ENCODE data around the gene QARS1. TPM values are rescaled to one million over a fixed set of nuclear protein-coding genes. Genes with fewer than 3 reads are reported as not detected.

The QARS1 gene
- polyA plus RNA-seq, 4 donors: 209 to 332 (median 291) TPM

DNA sequence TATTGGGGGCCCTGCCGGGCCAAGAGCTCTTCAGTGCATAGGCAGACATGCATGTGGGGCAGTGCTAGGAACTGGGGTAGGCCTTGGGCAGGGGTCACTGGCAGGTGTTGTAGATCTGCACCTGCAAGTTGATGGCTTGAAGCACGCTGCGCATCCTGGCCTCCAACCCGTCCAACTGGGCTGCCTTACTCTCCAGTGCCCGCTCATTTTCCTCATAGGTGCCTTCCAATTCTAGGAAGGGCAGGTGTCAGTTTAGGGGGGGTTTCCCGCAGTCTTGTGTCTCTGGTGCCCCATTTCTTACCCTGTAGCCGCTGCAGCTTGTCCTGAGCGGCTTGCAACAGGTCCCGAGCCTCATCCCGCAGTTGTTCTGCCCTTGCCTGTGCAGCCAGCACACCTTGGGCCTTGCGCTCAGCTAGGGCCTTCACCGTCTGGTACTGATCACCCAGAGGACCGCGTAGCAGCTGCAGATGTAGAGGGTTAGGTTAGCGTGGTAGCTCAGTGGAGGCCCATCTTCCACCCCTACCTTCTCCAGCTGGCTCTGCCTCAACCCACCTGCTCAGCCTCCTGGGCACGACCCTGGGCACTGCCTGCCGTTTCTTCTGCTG is 16.7 kb upstream of the QARS1 start:
- DNase-seq (ENCODE audit: low read depth in 4 of 4, low spot score in 3 of 4): no peak

GRCh38 chr3:49120438-49121131 is 16.0 kb upstream of the QARS1 start, which contains the start of gene USP19:
TSS of gene USP19 (minus strand) at chr3:49120823. CDS start at chr3:49119145, 1,678 bp downstream.
- DNase-seq (ENCODE audit: low read depth in 4 of 4, low spot score in 3 of 4): peak; percentile 77 to 84 (median 83)

- no peak for DNase-seq (ENCODE audit: low read depth in 4 of 4, low spot score in 3 of 4)
Observed at GRCh38 chr3:49120096-49120437, 15.5 kb upstream of the QARS1 start.

GRCh38 chr3:49119439-49119838 is 14.9 kb upstream of the QARS1 start:
- no peak for DNase-seq (ENCODE audit: low read depth in 4 of 4, low spot score in 3 of 4)

DNA sequence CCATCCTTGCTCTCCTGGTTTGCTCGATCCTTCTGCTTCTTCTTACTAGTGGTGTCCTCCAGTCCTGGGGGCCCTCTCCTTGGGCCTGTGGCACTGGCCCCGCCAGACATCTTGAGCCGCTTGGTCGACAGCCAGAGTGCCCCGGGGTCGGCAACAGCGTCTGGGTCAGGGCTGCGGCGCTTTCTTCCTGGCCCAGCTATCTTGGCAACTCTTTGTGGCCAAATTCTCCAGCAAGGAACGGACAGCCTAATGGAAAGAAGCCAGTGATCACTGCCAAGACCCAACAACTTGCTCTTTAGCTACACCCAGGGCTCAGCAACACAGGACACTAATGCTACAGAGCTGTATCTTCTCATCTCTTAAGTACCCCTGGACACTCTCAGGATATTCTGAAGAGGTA is 14.5 kb upstream of the QARS1 start:
- DNase-seq (ENCODE audit: low read depth in 4 of 4, low spot score in 3 of 4): no peak

GRCh38 chr3:49112262-49112661 is 7.7 kb upstream of the QARS1 start:
- DNase-seq (ENCODE audit: low read depth in 4 of 4, low spot score in 3 of 4): no peak

DNA sequence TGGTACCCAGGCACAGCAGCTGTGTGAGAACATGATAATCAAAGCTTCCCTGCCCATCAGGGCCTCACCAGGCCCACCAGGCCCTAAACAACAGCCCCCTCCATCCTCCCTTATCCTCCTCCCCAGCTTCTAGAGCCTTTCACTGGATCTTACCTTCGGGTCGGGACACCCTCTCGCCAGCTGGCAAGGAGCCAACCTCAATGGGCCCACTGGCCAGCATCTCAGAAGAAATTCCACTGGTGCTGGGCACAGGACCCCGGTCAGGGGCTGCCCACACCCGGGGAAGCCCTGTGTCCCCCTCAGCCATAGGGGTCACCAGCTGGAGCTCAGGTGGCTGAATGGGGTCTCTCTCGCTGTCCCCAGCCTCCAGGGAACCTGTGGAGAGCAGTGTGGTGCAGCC is 6.8 kb upstream of the QARS1 start:
- no peak for DNase-seq (ENCODE audit: low read depth in 4 of 4, low spot score in 3 of 4)

- no peak for DNase-seq (ENCODE audit: low read depth in 4 of 4, low spot score in 3 of 4)
Observed at GRCh38 chr3:49110780-49111179, 6.2 kb upstream of the QARS1 start.

GRCh38 chr3:49108346-49108745 is 3.8 kb upstream of the QARS1 start:
- DNase-seq (ENCODE audit: low read depth in 4 of 4, low spot score in 3 of 4): no peak

DNA sequence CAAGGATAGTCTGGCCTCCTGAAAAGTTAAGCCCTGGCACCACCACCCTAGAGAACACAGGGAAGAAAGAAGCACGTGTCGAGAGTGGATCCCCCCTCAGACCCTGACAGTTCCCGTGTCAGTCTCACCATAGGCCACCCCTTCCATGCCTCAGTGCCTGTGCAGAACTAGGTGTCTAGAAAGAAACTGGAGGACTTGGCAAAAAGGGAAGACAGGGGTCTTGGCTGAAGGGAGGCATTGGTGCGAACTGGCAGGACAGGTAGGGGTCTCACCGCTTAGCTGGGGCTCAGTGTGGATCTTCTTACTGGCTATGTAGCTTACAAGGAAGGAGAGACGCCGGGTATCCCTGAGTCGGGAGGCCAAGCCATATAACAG is 518 bp downstream of the QARS1 start:
- DNase-seq (ENCODE audit: low read depth in 4 of 4, low spot score in 3 of 4): no peak

DNA sequence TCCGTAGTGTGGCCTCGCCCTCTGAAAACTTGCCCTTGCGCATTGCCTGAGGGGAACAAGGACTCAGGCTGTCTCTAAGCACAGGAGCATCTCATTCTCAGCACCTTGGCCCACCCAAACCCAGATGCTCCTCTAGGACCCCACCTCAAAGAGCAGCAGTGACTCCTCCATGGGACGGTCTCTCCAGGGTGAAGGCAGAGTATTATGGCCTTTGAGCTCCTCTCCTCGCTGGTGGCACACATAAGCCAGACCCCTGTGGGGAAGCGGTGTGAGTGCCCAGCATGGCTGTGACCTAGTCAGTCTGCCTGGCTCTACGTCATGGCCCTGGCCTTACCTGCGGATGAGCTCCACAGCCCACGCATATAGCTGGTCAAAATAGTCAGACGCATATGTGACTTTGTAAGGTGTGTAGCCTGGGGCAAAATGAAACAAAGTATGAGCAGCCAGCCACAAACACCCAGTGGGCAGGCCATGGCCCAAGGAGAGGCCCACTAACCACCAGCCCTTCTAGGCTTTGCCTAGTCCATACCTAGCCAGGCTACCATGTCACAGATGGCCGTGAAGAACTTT is 4.4 kb downstream of the QARS1 start:
- DNase-seq (ENCODE audit: low read depth in 4 of 4, low spot score in 3 of 4): no peak

- DNase-seq (ENCODE audit: low read depth in 4 of 4, low spot score in 3 of 4): no peak
Observed at GRCh38 chr3:49098910-49099630, 5.5 kb downstream of the QARS1 start.

GRCh38 chr3:49098429-49098828 is 6.1 kb downstream of the QARS1 start:
- no peak for DNase-seq (ENCODE audit: low read depth in 4 of 4, low spot score in 3 of 4)

- peak; percentile 94 to 98 (median 98) for DNase-seq (ENCODE audit: low read depth in 4 of 4, low spot score in 3 of 4)
Observed at GRCh38 chr3:49093853-49094767, 10.4 kb downstream of the QARS1 start, which contains the start of gene QRICH1. TSS of gene QRICH1 (minus strand) at chr3:49094071. CDS start at chr3:49077017, 17,054 bp downstream.

DNA sequence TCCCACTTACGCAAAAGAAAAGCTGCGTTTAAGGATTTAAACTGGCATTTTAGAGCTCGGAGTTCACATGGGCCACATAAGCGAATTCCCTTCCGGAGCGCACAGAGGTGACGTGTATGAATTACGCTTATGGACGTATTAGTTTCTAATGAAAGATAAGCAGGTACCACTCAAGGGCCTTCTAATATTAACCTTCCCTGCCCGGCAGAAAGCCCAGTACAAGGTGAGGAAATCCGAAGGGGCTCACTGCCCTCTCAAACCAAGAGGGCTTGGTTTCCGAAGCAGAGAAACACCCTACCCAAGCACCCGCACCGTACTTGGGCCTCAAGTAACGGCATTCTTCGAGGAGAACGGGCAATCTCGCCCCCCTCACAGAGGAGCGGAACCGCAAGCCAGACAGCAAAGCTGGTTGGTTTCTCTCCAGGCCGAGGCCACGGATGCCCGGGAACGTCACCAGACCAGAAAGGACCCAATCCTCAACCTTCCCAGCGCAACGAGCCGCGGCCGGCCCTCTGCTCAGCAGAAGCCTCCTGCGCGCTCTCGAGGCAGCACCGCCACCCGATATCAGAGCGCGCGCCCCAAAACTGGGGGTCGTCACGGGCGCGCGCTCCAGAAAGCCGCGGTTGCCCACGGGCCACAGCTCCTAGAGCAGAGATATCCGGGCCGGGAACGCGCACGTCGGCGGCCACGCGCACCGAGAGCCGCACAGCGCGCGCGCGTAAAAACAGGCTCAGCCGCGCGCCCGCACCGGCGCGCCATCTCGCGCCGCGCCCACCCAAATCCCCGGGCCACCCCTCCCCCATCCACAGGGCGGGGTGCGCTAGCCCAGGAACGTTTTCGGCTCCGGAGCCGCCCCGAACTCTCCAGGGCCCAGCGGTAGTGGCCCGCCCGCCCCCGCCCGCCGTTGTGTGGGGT is 11.4 kb downstream of the QARS1 start:
- DNase-seq (ENCODE audit: low read depth in 4 of 4, low spot score in 3 of 4): peak; percentile 53 to 71 (median 68)

- DNase-seq (ENCODE audit: low read depth in 4 of 4, low spot score in 3 of 4): no peak
Observed at GRCh38 chr3:49081429-49081828, 23.1 kb downstream of the QARS1 start.

DNA sequence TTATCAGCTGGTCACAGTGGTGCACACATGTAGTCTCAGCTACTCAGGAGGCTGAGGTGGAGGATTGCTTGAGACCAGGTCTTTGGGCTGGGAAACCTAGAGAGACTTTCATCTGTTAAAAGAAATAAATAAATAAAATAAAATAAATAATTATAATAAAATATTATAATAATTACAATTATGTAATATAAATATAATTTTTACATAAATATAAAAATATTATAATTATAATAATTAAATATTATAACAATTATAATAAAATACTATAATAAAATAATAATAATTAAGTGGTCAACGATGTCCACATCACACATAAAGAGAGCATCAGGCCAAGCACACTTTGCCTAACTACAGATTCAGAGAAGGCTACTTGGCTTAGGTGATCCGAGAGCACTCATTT is 25.3 kb downstream of the QARS1 start:
- no peak for DNase-seq (ENCODE audit: low read depth in 4 of 4, low spot score in 3 of 4)

DNA sequence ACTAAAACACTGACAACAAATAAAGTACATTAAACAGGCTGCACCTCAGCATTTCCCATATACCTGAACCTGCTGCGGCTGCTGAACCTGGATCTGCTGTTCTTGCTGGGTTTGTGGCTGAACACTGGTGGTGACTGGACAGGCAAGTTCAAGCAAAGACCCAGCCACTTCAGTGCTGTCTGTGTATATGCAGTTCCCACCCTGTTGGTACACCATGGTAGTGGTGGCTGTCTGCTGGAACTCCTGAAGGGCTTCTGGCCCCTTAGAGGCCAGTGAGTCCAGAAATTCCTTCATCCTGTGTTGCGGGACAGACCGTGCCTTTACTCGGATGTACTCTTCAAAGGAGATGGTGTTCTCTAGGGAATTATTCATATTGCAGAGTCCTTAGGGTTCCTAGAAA is 27.9 kb downstream of the QARS1 start:
- no peak for DNase-seq (ENCODE audit: low read depth in 4 of 4, low spot score in 3 of 4)

DNA sequence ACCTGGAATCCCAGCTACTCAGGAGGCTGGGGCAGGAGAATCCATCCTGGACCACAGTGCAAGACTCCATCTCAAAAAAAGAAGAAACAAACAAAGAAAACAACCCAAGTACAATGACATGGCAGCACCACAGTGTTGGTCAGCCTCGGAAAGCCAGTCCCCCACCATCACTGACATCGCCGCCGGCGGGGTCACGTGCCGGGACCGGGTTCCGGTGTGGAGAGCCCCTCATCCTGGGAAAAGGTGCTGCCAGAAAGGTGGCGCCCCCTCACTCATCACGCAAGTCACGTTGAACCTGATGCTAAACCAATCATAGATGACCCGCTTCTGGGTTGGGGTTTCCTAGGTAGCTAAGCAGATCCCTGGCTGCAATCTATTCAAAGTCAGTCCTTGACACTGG is 28.4 kb downstream of the QARS1 start:
- no peak for DNase-seq (ENCODE audit: low read depth in 4 of 4, low spot score in 3 of 4)
